ENCODE data around the gene MYO5B.

GRCh38 chr18:49988733-49989132, 206.2 kb downstream of the MYO5B start:
- TF ChIP-seq, protein P1, sequence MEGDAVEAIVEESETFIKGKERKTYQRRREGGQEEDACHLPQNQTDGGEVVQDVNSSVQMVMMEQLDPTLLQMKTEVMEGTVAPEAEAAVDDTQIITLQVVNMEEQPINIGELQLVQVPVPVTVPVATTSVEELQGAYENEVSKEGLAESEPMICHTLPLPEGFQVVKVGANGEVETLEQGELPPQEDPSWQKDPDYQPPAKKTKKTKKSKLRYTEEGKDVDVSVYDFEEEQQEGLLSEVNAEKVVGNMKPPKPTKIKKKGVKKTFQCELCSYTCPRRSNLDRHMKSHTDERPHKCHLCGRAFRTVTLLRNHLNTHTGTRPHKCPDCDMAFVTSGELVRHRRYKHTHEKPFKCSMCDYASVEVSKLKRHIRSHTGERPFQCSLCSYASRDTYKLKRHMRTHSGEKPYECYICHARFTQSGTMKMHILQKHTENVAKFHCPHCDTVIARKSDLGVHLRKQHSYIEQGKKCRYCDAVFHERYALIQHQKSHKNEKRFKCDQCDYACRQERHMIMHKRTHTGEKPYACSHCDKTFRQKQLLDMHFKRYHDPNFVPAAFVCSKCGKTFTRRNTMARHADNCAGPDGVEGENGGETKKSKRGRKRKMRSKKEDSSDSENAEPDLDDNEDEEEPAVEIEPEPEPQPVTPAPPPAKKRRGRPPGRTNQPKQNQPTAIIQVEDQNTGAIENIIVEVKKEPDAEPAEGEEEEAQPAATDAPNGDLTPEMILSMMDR (conservative IDR thresholded peaks at IDR 0.05 in 1 of 2, IDR thresholded peaks at IDR 0.05 in 1 of 2; ENCODE audit: extremely low read depth in 1 of 2, insufficient read depth in 1 of 2, low read depth in 1 of 2, low read length in 2 of 2) = no peak
- no peak for TF ChIP-seq EZH2 (IDR thresholded peaks at IDR 0.05; ENCODE audit: borderline replicate concordance, low read length)

Data from mammary epithelial cell (primary cell).